Chondrocyte (in vitro differentiated cells): Measurements from ENCODE around the gene EPDR1. TPM values are rescaled to one million over a fixed set of nuclear protein-coding genes. Genes with fewer than 3 reads are reported as not detected.

Experiments
- DNase-seq: peaks from one replicate; pipeline ENCODE4 v3.0.0; 2021; ENCODE audit warnings: mixed read lengths, low spot score
- H3K27ac Mint-ChIP-seq: one replicate; pipeline ENCODE4 v1.8.0; 2021; ENCODE audit warnings: mild to moderate bottlenecking, moderate library complexity, mixed read lengths; ENCODE audit not compliant: unreplicated experiment
- H3K27me3 Mint-ChIP-seq: 2 replicates; pipeline ENCODE4 v1.8.0; 2021; ENCODE audit warnings: low read depth, mixed read lengths
- H3K36me3 Mint-ChIP-seq: 2 replicates; pipeline ENCODE4 v1.8.0; 2021; ENCODE audit warnings: low read depth, mixed read lengths
- H3K4me1 Mint-ChIP-seq: 2 replicates; pipeline ENCODE4 v1.8.0; 2021; ENCODE audit warnings: low read depth, mild to moderate bottlenecking, mixed read lengths
- H3K4me3 Mint-ChIP-seq: one replicate; pipeline ENCODE4 v1.8.0; 2021; ENCODE audit warnings: mild to moderate bottlenecking, moderate library complexity, mixed read lengths; ENCODE audit not compliant: unreplicated experiment
- H3K9me3 Mint-ChIP-seq: 2 replicates; pipeline ENCODE4 v1.8.0; 2021; ENCODE audit warnings: low read depth, mixed read lengths
- CTCF ChIP-seq: fragments of 200-600 bp; sonication (generic); IDR thresholded peaks from 2 replicates; pipeline ENCODE4 v1.5.0; 2021; ENCODE audit warnings: antibody characterized with exemption, mild to moderate bottlenecking, moderate library complexity
- total RNA-seq: library from RNA; stranded (reverse); gene quantifications from 3 replicates; pipeline ENCODE4 v1.2.1, GENCODE V29; 2021

The EPDR1 gene
- total RNA-seq, 1 donor from 2014 or later: 28.9 TPM

GRCh38 chr7:37928878-37929277 lies 8.4 kb downstream of the EPDR1 start:
- no peak overlapping the region for H3K4me3 Mint-ChIP-seq
- peaks cover 15% of the 10 kb centered on the region for H3K9me3 Mint-ChIP-seq
- TF ChIP-seq CTCF: no peak
- peaks cover 21% of the 10 kb centered on the region for H3K4me1 Mint-ChIP-seq
- H3K36me3 Mint-ChIP-seq: peaks cover 5% of the 10 kb centered on the region
- H3K27me3 Mint-ChIP-seq: no peaks in the 10 kb centered on the region
- H3K27ac Mint-ChIP-seq: no peak overlapping the region
- DNase-seq: no peak

- Mint-ChIP-seq H3K9me3 (peaks cover 9% of the 10 kb centered on the region), H3K4me3 (no peak overlapping the region), H3K27me3 (no peaks in the 10 kb centered on the region), H3K27ac (peak overlapping the region; percentile 95), H3K36me3 (peaks cover 4% of the 10 kb centered on the region), H3K4me1 (peaks cover 16% of the 10 kb centered on the region)
- no peak for DNase-seq
- TF ChIP-seq CTCF: no peak
Measured at GRCh38 chr7:37930226-37930948, 9.9 kb downstream of the EPDR1 start.

- Mint-ChIP-seq H3K36me3 (peaks cover 4% of the 10 kb centered on the region), H3K4me1 (peaks cover 16% of the 10 kb centered on the region), H3K4me3 (no peak overlapping the region), H3K9me3 (peaks cover 11% of the 10 kb centered on the region), H3K27me3 (no peaks in the 10 kb centered on the region), H3K27ac (no peak overlapping the region)
- TF ChIP-seq CTCF: no peak
- no peak for DNase-seq
Measured at GRCh38 chr7:37932543-37932942, 12.1 kb downstream of the EPDR1 start.

GRCh38 chr7:37933018-37933566 lies 12.7 kb downstream of the EPDR1 start:
- H3K36me3 Mint-ChIP-seq: peaks cover 4% of the 10 kb centered on the region
- peaks cover 16% of the 10 kb centered on the region for H3K4me1 Mint-ChIP-seq
- no peak for DNase-seq
- no peak overlapping the region for H3K4me3 Mint-ChIP-seq
- H3K27me3 Mint-ChIP-seq: no peaks in the 10 kb centered on the region
- no peak for TF ChIP-seq CTCF
- H3K9me3 Mint-ChIP-seq: peaks cover 11% of the 10 kb centered on the region
- no peak overlapping the region for H3K27ac Mint-ChIP-seq

GRCh38 chr7:37942934-37943610 lies 22.6 kb downstream of the EPDR1 start:
- no peak overlapping the region for H3K4me3 Mint-ChIP-seq
- DNase-seq: no peak
- no peaks in the 10 kb centered on the region for H3K36me3 Mint-ChIP-seq
- no peak overlapping the region for H3K27ac Mint-ChIP-seq
- H3K9me3 Mint-ChIP-seq: peaks cover 5% of the 10 kb centered on the region
- no peaks in the 10 kb centered on the region for H3K27me3 Mint-ChIP-seq
- peaks cover 11% of the 10 kb centered on the region for H3K4me1 Mint-ChIP-seq
- TF ChIP-seq CTCF: no peak
